GM13976 (cell line): ENCODE data around the gene FAM163B.

Source experiments
- DNase-seq: peaks from one replicate; pipeline ENCODE4 v3.0.0; 2012; ENCODE audit warnings: low spot score
- in situ Hi-C: fragments of 300-500 bp; cut with MboI; formaldehyde crosslinking; loops from one replicate; pipeline ENCODE4 v1.12.0; 2022; ENCODE audit warnings: low sequenced_read_pairs, mixed read lengths, inconsistent platforms; ENCODE audit not compliant: unreplicated experiment
- TF ChIP-seq, protein P1 (sequence below): IDR thresholded peaks from 2 replicates; pipeline ENCODE4 v1.5.1; 2012; ENCODE audit warnings: borderline replicate concordance, mild to moderate bottlenecking; ENCODE audit not compliant: insufficient read depth; ENCODE audit errors: extremely low read depth, missing control alignments, control extremely low read depth

Gene FAM163B

DNA sequence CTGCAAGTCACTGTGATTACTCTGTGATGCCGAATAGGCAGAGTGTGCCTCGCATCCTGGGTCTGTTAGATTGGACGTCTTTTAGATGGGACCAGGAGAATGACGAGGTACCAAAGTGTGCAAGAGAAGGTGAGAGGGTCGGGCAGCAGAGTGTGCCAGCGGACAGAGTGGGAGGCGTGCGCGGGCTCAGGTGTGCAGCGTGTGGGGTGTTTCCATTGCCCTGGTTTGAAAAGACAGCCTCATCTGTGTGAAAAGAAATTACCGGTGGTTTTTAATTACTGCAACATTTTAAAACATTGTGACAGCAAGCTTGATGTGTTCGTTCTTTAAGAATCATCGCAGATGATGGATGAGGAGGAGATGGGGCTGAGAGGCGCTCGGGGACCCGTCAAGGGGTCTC is 4.2 kb upstream of the FAM163B start:
- DNase-seq, result no peak
- in situ Hi-C loops, result no loop called here

DNA sequence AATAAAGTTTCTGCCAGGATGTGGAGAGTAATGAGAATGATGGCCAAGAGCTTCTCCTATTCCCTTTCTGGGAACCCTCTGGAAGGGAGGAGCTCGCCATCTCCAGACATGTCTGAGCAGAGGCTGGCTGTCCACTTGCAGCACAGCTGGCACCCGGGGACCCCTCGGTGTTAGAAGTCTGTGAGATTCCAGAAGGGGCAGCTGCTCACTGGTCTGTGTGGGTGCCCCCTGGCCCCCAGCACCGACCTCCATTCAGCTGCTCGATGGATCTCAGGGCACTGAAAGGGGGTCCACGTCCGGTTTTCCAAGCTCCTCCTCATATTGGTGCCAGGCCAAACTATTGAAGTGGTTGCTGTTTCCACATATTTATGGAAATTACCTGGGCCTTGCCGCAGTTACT is 3.6 kb upstream of the FAM163B start:
- TF ChIP-seq, protein P1, sequence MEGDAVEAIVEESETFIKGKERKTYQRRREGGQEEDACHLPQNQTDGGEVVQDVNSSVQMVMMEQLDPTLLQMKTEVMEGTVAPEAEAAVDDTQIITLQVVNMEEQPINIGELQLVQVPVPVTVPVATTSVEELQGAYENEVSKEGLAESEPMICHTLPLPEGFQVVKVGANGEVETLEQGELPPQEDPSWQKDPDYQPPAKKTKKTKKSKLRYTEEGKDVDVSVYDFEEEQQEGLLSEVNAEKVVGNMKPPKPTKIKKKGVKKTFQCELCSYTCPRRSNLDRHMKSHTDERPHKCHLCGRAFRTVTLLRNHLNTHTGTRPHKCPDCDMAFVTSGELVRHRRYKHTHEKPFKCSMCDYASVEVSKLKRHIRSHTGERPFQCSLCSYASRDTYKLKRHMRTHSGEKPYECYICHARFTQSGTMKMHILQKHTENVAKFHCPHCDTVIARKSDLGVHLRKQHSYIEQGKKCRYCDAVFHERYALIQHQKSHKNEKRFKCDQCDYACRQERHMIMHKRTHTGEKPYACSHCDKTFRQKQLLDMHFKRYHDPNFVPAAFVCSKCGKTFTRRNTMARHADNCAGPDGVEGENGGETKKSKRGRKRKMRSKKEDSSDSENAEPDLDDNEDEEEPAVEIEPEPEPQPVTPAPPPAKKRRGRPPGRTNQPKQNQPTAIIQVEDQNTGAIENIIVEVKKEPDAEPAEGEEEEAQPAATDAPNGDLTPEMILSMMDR, result no peak
- in situ Hi-C loops, result no loop called here

More for the DNA sequence above, 4.2 kb upstream of the FAM163B start:
- TF ChIP-seq, protein P1, result no peak

DNA sequence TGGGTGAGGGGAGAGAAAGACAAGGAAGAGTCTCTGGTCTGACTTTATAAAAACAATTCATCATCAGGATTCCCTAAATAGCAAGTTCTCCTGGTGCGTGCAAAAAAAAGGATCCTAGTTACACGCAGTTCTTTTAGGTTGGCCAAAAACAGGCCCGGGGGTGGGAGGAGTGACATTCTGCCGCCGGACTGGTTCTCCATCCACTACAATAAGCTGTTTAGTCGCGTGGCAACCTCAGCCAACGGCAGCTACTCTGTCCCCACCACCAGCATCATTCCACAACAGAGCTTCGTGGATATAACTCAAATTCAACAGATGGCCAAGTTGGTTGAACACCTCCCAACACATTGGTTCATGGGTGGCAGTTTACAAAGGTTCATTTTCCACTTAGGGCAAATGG is 2.9 kb upstream of the FAM163B start:
- no peak for DNase-seq
- TF ChIP-seq, protein P1, result no peak
- in situ Hi-C loops, result no loop called here

More for the DNA sequence above, 3.6 kb upstream of the FAM163B start:
- no peak for DNase-seq

DNA sequence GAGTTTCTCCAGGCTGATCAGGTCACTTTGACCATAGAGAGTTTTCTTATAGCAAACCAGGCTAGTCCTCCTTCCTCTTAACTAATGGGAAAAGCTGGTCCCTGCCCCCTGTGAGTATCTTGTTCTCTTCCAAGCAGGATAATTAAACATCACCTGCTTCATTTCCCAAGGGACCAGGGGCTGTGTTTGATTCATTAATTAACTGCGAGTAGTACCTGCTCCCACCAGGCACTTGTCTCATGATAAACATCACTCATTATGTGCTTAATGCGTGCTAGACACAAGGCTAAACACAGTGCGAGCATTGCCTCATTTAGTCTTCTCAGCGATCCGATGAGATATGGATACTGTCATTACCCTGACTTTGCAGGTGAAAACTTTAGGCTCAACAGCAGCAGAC is 1.7 kb upstream of the FAM163B start:
- TF ChIP-seq, protein P1, result no peak
- in situ Hi-C loops, result no loop called here
- DNase-seq, result no peak

DNA sequence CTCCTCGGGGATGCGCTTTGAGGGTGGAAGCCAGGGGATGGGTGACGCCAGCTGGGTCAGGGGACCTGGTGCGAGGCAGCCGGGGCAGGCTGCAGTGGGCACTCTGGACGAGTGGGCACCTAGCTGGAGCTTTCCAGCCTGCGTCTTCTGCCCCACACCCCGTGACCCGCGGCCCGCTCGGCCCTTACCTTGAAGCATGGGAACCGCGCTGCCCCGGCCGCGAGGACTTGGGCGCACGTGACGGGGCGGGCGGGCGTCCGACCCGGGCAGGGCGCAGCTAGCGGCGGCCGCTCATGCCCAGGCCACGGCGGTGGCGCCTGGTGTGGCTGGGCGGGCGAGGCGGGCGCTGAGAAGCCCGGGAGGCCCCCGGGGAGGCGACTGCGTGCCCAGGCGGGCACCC is 300 bp downstream of the FAM163B start:
- in situ Hi-C loops, result no loop called here
- TF ChIP-seq, protein P1, result no peak
- DNase-seq, result no peak

DNA sequence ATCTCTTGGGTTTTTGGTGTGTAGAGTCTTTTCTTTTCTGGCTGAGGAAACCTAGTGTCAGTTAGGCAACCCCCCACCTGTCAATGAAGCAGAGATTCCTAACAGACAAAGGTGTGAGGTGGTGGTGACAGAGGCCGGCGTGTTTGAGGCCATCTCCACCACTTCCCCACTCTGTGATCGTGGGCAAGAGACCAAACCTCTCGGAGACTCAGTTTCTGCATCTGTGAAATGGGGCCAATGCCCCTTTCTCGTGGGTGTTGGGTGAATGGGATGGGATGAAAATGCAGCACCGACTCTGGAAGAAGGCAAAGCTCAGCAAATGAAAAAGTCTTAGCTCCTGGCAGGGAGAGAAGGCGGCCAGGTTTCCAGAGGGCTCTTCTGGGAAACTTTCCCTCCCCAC is 807 bp downstream of the FAM163B start:
- TF ChIP-seq, protein P1, result no peak
- in situ Hi-C loops, result no loop called here
- no peak for DNase-seq

DNA sequence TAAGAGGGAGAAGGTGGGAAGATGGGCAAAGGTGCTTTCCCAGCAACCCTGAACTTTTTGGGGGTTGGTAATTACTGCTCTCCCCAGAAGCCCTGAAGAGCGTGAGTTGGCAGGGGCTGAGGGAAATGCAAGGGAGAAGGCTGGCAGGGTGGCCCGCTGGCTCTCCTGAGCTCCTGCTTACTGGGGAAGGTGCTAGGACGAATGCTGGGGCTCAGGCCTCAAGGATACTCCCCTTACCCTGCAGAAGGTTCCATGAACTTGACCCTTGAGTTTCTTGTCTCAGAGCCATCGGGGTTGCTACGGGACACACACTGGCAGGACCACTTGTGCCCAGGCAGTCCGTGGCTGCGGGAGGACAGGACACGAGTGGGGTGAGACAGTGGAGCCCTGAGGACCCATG is 1.2 kb downstream of the FAM163B start:
- TF ChIP-seq, protein P1, result no peak
- DNase-seq, result no peak
- in situ Hi-C loops, result no loop called here
